ENCODE measurements around the gene RPL7A.
"Not testable (repeated sequence)": the region's sequence is repeated elsewhere in the genome, so short reads cannot be mapped to it uniquely, and the experiment has no call there.

Gene RPL7A

DNA sequence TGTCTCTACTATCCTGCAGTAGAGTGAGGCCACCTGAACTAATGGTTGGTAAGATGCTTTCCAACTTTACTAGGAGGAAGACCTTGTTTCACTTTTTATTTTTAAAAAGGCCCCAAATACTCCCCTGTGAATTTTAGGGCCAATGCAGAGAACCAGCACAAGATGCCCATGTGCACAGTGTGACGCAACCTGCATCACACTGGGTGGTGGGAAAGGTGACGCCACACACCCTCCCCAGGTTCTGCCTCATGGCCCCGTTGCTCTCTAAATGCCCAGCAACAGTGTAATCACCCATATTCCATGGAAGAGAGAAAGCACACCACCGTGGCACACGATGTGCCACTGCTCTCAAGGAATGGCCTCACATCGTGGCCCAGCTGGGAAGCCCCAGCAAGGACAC, 21.4 kb downstream of the RPL7A start:
- DNase-seq, result no peak

GRCh38 chr9:133369933-133370332, 21.9 kb downstream of the RPL7A start:
- DNase-seq, result no peak

GRCh38 chr9:133370685-133371084, 22.7 kb downstream of the RPL7A start:
- no peak for DNase-seq

DNA sequence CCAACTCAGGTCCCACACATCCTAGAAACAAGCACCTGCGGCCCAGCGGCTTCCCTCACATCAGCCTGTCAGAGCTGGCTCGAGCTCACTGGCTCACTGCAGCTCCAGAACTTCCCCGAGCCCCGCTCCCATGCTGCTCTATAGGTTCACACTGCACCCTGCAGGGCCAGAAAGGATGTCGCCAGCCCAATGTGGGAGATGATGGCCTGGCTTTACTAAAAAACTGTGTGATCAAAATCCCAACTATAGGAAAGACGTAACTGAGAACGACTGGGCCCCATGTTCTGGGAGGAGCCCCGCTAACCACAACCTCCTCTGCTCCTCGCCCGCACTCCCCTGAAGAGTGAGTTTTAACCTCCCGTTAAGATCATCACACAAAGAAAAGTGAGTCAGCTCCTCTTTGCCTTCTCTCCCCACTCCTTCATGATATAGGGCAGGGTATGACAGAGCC, 23.3 kb downstream of the RPL7A start:
- DNase-seq, result no peak

- DNase-seq, result no peak
Measured at GRCh38 chr9:133372144-133372543, 24.1 kb downstream of the RPL7A start.

- no peak for DNase-seq
Measured at GRCh38 chr9:133374612-133375115, 26.6 kb downstream of the RPL7A start.

DNA sequence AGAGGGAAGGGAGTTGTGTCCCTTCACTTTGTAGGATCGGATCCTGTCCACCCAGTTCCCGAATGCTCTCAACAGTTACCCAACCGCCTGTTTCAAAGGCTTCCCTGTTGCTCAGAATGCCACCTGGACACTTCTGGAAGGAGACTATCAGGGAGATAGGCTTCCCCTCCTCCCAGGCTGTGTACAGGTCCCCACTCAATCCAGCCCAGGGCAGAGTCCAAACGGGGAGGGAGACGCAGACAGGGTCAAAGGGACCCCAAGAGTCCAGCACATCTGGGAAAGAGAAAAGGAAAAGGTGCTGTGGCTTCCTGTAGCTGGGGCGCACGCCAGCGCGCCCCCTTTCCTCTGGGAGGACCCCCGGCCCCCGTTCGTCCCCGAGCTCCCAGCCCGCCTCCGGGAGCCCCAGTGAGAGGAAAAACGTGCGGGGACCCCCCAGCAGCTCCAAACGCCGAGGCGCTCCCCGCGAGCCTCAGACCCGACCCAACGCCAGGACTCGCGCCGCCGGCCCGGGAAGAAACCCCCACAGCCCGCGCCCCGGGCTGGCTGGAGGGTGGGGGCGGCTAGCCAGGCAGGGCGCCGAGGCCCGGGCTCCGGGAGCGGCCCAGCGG, 27.2 kb downstream of the RPL7A start:
- DNase-seq, result peak in 1 of 2 experiments; percentile 61

GRCh38 chr9:133375724-133376654, 28.0 kb downstream of the RPL7A start, which contains the start of the genes STKLD1 and SURF4:
Gene STKLD1 (plus strand): TSS chr9:133376366. CDS start chr9:133376474, 108 bp downstream.
Gene SURF4 (minus strand): TSS chr9:133376060. CDS start chr9:133375969, 91 bp downstream.
- peak; percentile 65 to 95 for DNase-seq

DNA sequence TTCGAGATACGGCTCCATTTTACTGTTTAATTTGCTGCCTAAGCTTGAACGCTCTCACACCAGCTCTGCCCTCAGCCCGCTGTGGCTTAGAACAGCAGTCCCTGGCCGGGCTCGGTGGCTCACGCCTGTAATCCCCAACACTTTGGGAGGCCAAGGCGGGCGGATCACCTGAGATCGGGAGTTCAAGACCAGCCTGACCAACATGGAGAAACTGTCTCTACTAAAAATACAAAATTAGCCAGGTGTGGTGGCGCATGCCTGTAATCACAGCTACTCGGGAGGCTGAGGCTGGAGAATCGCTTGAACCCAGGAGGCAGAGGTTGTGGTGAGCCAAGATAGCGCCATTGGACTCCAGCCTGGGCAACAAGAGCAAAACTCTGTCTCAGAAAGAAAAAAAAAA, 29.3 kb downstream of the RPL7A start:
- not testable (repeated sequence) for DNase-seq

DNA sequence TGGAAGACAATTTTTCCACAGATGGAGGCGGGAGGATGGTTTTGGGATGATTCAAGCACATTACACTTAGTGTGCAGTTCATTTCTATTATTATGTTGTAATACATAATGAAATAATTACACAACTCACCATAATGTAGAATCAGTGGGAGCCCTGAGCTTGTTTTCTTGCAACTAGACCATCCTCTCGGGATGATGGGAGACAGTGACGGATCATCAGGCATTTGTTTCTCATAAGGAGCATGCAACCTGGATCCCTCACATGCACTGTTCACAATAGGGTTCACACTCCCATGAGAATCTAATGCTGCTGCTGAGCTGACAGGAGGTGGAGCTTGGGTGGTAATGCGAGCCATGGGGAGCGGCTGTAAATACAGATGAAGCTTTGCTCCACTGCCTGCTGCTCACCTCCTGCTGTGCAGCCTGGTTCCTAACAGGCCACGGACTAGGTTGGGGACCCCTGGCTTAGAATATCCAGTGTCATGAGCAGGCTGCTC, 29.8 kb downstream of the RPL7A start:
- DNase-seq, result no peak

DNA sequence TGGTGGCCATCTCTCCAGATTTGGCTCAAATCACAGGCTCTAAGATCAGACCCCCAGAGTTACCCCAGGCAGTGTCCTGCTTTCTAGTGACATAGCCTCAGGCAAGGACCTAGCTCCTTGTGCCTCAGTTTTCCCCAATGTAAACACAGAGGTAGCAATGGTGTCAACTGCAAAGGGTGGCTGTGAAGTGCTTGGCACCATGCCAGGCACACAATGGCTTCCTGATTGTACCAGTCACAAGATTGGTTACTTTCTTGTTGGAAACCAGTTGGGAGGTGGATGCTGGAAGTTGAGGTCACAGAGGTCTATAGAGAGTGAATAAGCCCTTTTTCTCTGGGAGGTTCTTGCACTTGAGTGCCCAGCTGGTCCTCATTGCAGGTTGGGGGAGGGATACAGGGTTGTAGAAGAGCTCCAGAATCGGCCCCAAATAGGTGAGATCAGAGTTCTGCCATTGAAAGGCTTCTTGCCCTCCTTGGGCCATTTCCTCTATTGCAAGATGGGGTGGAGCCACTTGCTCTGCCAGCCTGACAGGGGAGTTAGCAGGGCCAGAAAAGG, 30.5 kb downstream of the RPL7A start:
- DNase-seq, result no peak

GRCh38 chr9:133379153-133380086, 31.4 kb downstream of the RPL7A start:
- DNase-seq, result no peak

GRCh38 chr9:133380734-133381133, 32.7 kb downstream of the RPL7A start:
- DNase-seq, result no peak

DNA sequence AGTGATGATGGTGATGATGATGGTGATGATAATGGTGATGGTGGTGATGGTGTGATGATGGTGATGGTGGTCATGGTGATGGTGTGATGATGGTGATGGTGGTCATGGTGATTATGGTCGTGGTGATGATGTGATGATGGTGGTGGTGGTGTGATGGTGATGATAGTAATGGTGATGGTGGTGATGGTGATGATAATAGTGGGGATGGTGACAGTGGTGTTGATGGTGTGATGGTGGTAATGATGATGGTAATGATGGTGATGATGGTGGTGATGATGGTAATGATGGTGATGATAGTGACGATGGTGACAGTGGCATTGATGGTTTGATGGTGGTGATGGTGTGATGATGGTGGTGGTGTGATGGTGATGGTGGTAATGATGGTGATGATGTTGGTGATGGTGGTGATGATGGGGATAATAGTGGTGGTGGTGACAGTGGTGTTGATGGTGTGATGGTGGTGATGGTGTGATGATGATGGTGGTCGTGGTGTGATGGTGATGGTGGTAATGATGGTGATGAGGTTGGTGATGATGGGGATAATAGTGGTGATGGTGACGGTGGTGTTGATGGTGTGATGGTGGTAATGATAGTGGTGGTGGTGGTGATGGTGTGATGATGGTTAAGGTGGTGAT, 34.6 kb downstream of the RPL7A start:
- no peak for DNase-seq

DNA sequence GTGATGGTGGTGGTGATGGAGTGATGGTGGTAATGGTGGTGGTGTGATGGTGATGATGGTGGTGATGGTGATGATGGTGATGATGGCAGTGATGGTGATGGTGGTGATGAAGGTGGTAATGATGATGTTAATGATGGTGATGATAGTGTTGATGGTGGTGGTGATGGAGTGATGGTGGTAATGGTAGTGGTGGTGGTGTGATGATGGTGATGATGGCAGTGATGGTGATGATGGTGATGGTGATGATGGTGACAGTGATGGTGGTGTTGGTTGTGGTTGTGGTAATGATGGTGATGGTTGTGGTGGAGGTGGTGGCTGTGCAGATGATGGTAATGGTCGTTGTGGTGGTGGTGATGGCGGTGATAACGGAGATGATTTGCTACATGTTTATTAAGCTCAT, 35.4 kb downstream of the RPL7A start:
- DNase-seq, result no peak

DNA sequence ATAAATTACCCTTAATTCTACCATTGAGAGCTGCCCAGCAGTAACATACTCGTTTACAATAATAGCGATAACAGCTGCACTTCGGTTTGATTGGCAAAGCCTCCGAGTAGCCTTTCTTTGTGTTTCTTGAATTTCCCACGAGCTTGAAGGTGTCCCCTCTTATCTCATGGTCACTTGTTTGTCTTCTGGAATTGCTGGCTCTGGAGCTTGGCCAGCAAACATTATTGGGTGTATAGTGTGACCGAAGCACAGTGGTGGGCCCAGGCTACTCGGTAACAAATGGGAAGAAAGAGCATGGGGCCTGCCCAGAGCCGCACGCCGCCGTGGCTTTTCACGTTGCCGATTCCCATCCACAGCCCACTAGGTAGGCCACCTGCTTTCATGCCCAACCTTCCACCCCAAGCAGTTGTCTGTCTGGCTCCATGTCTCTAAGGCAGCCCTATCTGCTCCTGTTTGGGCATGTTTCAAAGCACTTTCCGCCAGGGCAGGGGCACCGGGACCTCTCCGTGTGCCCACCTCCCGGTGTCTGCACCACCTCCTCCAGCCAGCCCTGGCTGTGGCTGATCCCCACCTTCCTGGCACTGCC, 36.8 kb downstream of the RPL7A start:
- DNase-seq, result no peak

DNA sequence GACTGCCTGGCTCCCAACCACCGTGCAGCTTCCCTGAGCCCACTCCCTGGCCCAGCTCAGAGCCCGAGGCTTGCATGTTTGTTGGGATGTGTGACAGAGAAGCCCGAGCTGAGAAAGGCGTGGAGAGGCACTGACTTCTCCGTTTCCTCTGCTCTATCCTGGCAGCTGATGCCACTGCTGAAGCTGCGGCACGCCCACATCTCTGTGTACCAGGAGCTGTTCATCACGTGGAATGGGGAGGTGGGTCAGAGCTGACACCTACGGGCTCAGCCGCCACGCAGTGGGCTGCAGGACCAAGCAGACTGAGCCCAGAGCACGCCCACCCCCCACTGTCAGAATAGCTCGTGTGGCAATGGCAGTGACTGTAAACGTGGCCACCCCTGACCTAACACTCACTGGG, 37.4 kb downstream of the RPL7A start:
- no peak for DNase-seq

- DNase-seq, result no peak
Measured at GRCh38 chr9:133386338-133386737, 38.3 kb downstream of the RPL7A start.

DNA sequence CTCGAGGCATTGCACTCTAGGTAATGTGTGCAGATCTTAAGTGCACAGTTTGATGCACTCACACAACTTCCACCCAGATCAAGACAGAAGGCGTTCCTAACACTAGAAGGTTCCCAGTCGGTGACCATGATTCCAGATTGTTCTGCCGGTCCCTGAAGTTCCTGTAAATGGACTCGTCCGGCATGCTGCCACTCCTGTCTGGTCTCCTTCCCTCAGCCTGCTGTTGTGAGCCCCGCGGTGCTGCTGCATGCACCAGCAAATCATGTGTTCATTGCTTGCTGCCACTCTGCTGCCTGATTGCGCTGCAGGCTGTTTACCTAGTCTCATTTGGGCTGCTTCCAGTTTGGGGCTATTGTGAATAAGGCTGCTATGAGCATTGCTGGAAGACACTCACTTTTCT, 39.7 kb downstream of the RPL7A start:
- no peak for DNase-seq

DNA sequence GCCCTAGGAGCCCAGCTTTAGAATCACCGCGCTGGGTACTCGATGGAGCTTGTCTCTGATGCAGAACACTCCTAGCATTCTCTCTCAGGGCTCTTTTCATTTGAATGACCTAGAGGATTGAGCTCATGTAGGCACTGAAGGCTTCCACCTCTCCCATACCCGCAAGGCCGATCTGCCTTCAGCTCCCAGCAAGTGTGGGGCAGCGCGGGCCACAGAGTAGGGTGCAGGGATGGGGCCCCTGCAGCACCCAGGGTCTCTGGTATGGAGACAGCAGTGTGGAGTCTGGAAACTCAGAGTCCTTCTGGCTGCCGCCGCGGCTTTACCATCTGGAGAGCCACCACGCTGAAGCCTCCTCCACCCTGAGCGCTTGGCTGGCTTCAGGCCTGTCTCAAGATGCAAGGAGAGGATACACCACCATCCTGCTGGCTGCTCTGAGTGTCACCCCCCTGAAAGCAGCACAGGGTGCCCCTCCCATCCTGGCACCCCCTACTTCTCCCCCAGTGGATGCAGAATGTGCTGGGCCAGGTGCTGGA, 41.1 kb downstream of the RPL7A start:
- no peak for DNase-seq

DNA sequence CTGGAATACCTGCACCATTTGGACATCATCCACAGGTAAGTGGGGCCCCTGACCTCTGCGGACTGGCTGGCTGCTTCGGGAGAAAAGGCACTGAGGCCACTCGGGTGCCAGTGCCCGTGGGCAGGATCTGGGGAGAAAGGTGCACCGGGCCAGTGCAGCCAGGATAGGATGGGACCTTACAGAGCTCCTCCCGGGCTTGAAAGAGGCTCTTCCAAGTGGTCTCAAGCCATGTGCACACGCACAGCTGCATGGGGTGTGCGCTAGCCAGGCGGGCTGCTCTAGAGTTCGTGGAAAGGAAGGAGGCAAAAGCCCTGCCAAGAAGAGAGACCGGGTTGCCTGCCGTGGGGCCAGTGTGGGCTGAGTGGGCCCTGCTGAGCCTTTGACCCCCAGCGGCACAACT, 41.5 kb downstream of the RPL7A start:
- no peak for DNase-seq

Data from NCI-H526 (cell line).